MM.1S (cell line): ENCODE results near the gene GCA.

Experiments used
- DNase-seq: peaks from one replicate; pipeline ENCODE4 v3.0.0-alpha.2; 2015
- H2AFZ ChIP-seq: fragments of 300-600 bp; sonication (generic); 2 replicates; pipeline ENCODE4 v1.6.0; 2016; ENCODE audit warnings: antibody characterized with exemption, low read length
- H3F3A ChIP-seq: fragments of 300-600 bp; sonication (generic); 2 replicates; pipeline ENCODE4 v1.6.1; 2016; ENCODE audit warnings: mild to moderate bottlenecking, antibody characterized with exemption, low read length, moderate library complexity, mixed read lengths; ENCODE audit not compliant: insufficient read depth
- H3K27ac ChIP-seq: fragments of 300-600 bp; sonication (generic); 2 replicates; pipeline ENCODE4 v1.5.1; 2016; ENCODE audit warnings: mild to moderate bottlenecking, low read length
- H3K27me3 ChIP-seq: fragments of 300-600 bp; sonication (generic); replicated peaks from 2 replicates; pipeline ENCODE4 v1.6.0; 2016; ENCODE audit warnings: low read length; ENCODE audit not compliant: insufficient read depth
- H3K36me3 ChIP-seq: fragments of 300-600 bp; sonication (generic); replicated peaks from 2 replicates; pipeline ENCODE4 v1.6.1; 2016; ENCODE audit warnings: mild to moderate bottlenecking, low read length, mixed read lengths; ENCODE audit not compliant: insufficient read depth
- H3K4me1 ChIP-seq: fragments of 300-600 bp; sonication (generic); 2 replicates; pipeline ENCODE4 v1.6.1; 2016; ENCODE audit warnings: low read length, mixed read lengths
- H3K4me2 ChIP-seq: fragments of 300-600 bp; sonication (generic); 2 replicates; pipeline ENCODE4 v1.6.0; 2016; ENCODE audit warnings: low read depth, low read length
- H3K4me3 ChIP-seq: fragments of 300-600 bp; sonication (generic); 2 replicates; pipeline ENCODE4 v1.5.1; 2016; ENCODE audit warnings: low read length, mixed read lengths
- H3K79me2 ChIP-seq: fragments of 300-600 bp; sonication (generic); 2 replicates; pipeline ENCODE4 v1.6.1; 2016; ENCODE audit warnings: mixed run types, low read length, mixed read lengths
- H3K9ac ChIP-seq: fragments of 300-600 bp; sonication (generic); 2 replicates; pipeline ENCODE4 v1.6.1; 2016; ENCODE audit warnings: low read length, mixed read lengths
- H3K9me2 ChIP-seq: fragments of 300-600 bp; sonication (generic); replicated peaks from 2 replicates; pipeline ENCODE4 v1.6.1; 2016; ENCODE audit warnings: mild to moderate bottlenecking, low read length, mixed read lengths; ENCODE audit not compliant: insufficient read depth
- H3K9me3 ChIP-seq: fragments of 300-600 bp; sonication (generic); replicated peaks from 2 replicates; pipeline ENCODE4 v1.6.1; 2016; ENCODE audit warnings: mild to moderate bottlenecking, low read length, mixed read lengths; ENCODE audit not compliant: insufficient read depth
- H4K20me1 ChIP-seq: fragments of 300-600 bp; sonication (generic); 2 replicates; pipeline ENCODE4 v1.6.1; 2016; ENCODE audit warnings: mild to moderate bottlenecking, low read length, moderate library complexity, mixed read lengths; ENCODE audit not compliant: insufficient read depth
- CTCF ChIP-seq: fragments of 300-600 bp; sonication (generic); IDR thresholded peaks from 2 replicates; pipeline ENCODE4 v1.5.1; 2016; ENCODE audit warnings: antibody characterized with exemption, low read length, mixed read lengths
- EZH2 ChIP-seq: fragments of 300-600 bp; sonication (generic); optimal IDR thresholded peaks from 2 replicates; pipeline ENCODE3; 2017; ENCODE audit warnings: low read depth, mild to moderate bottlenecking, antibody characterized with exemption, low read length, mixed read lengths
- EZH2phosphoT487 ChIP-seq: fragments of 300-600 bp; sonication (generic); IDR thresholded peaks from 2 replicates; pipeline ENCODE4 v1.6.1; 2018; ENCODE audit warnings: antibody characterized with exemption, low read length

Gene GCA

DNA sequence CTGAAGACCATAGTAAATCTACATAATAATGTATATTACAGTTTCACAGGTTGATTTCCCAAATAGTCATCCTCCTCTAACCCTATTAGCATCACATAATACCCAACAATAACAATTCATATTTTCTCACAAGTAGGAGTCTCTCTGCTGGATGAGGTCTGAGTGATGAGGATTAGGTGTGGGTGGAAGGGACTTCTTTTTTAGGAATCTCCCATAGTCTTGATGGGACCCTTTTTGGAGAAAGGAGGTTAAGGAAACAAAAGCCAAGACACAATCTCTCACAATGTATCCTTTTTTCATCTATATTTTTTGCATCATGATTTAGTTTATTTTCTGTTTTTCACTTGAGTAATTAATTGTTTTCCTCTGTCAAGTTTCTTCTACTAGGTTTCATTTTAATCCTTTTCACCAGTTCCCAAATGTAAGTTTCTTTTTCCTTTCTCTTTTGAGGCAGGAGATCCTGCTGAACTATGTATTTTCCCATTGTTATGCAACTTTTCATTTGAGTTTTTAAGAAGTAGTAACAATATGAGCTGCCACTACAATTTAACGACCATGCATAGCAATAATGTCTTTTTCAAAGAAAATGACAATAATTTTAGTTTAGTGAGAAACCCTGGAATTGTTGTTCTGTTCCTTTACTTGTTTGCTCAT, 22.9 kb upstream of the GCA start:
- peaks cover 26% of the 10 kb centered on the region for H3K4me1 ChIP-seq
- H2AFZ ChIP-seq = no peak overlapping the region
- H4K20me1 ChIP-seq = no peaks in the 10 kb centered on the region
- H3K27ac ChIP-seq = peak overlapping the region; percentile 89; the same call in 1 of the 2 replicates
- H3K79me2 ChIP-seq = peaks cover 47% of the 10 kb centered on the region
- peaks cover 26% of the 10 kb centered on the region for H3F3A ChIP-seq
- DNase-seq = no peak
- H3K9me3 ChIP-seq = no peaks in the 10 kb centered on the region
- peak overlapping the region; percentile 78 for H3K4me2 ChIP-seq
- no peaks in the 10 kb centered on the region for H3K9me2 ChIP-seq
- TF ChIP-seq CTCF = no peak
- no peak for TF ChIP-seq EZH2
- TF ChIP-seq EZH2phosphoT487 = no peak
- H3K9ac ChIP-seq = no peak overlapping the region
- no peaks in the 10 kb centered on the region for H3K27me3 ChIP-seq
- H3K4me3 ChIP-seq = no peak overlapping the region; the same call in 1 of the 2 replicates
- H3K36me3 ChIP-seq = no peaks in the 10 kb centered on the region

DNA sequence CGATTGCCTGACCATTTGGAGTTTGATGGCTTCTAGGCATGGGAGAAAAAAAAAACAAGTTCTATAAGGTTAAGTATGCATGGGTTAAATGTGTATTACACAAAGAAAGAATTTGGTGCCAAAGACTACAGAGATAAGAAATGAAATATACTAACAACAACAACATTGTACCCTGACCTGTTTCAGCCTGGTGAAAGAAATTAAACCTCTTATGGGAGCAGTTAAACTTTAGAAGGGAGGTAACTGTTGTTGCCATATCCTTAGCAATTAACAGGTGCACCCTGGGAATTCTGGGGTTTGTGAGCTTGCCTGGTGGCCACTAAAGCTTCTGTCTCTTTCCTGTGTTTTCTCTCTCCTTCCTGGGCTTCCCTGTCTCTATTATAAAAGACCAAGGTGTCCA, 19.0 kb upstream of the GCA start:
- H3K4me1 ChIP-seq = peaks cover 16% of the 10 kb centered on the region
- no peak for TF ChIP-seq EZH2
- TF ChIP-seq EZH2phosphoT487 = no peak
- no peak for TF ChIP-seq CTCF
- DNase-seq = no peak
- H2AFZ ChIP-seq = no peak overlapping the region
- no peak overlapping the region for H3K4me2 ChIP-seq
- H3K36me3 ChIP-seq = no peaks in the 10 kb centered on the region
- no peaks in the 10 kb centered on the region for H3K9me3 ChIP-seq
- H3K27me3 ChIP-seq = no peaks in the 10 kb centered on the region
- H3K27ac ChIP-seq = no peak overlapping the region
- H4K20me1 ChIP-seq = no peaks in the 10 kb centered on the region
- H3K79me2 ChIP-seq = peaks cover 25% of the 10 kb centered on the region
- peaks cover 5% of the 10 kb centered on the region for H3F3A ChIP-seq
- no peak overlapping the region for H3K9ac ChIP-seq
- no peaks in the 10 kb centered on the region for H3K9me2 ChIP-seq
- no peak overlapping the region for H3K4me3 ChIP-seq

DNA sequence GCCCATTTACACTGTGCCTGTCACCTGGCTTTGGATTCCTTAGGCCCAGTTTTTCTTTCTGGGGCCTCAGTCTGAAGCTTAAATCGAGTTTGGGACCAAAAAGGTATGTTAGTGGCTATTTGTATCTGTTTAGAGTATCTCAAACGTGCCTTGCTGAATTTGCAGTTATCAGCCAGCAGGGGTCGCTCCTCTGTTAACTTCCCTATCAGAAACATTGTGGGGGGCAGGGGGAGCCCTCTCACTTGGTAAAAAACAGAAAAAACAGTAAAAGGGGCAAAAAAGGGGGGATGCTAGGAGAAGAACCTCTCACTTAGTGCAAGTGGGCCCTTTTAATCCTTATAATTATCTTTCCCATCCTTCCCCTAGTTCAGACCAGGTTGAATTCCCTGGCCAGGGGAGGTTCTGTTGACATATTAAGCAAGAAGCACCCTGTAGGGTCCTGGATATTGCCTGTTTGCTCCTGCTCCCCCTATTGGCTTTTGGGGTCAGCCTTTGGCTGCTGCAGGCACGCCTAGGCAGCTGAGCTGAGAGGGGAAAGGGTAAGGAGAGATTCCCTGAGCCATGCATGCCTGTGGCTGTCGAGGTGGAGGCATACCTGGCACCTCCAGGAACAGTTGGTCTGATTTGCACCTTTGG, 16.7 kb upstream of the GCA start:
- no peaks in the 10 kb centered on the region for H3K9me3 ChIP-seq
- H3K4me2 ChIP-seq = no peak overlapping the region
- H3K4me3 ChIP-seq = no peak overlapping the region
- peaks cover 8% of the 10 kb centered on the region; the same call in 1 of the 2 replicates for H3K4me1 ChIP-seq
- no peaks in the 10 kb centered on the region for H3F3A ChIP-seq
- DNase-seq = no peak
- 0 out of 2 replicates have a peak, but pooled peaks cover 9% of the 10 kb centered on the region for H3K79me2 ChIP-seq
- no peak overlapping the region for H3K9ac ChIP-seq
- H4K20me1 ChIP-seq = no peaks in the 10 kb centered on the region
- no peak overlapping the region for H3K27ac ChIP-seq
- TF ChIP-seq CTCF (peak; percentile 61), EZH2phosphoT487 (no peak)
- H2AFZ ChIP-seq = no peak overlapping the region
- no peaks in the 10 kb centered on the region for H3K9me2 ChIP-seq
- no peaks in the 10 kb centered on the region for H3K36me3 ChIP-seq
- H3K27me3 ChIP-seq = no peaks in the 10 kb centered on the region
